ENCODE measurements around the gene KRT84. TPM values are rescaled to one million over a fixed set of nuclear protein-coding genes. Genes with fewer than 3 reads are reported as not detected.

The KRT84 gene
- total RNA-seq, 1 experiment from 2014 or later: not detected

- no peaks in the 10 kb centered on the region for H3K36me3 Mint-ChIP-seq (ENCODE audit: insufficient read depth, unreplicated experiment)
- POLR2A ChIA-PET: no interaction called here
- Histone ChIP-seq H3K4me3 (ENCODE audit: low read depth, low read length) (no peak overlapping the region), H3K27me3 (replicated peaks; ENCODE audit: control insufficient read depth, insufficient read depth, low read length) (no peaks in the 10 kb centered on the region), H3K9me3 (no peaks in the 10 kb centered on the region), H3K36me3 (ENCODE audit: control insufficient read depth, insufficient read depth, low read length) (no peaks in the 10 kb centered on the region), H3K4me1 (no peaks in the 10 kb centered on the region)
- intact Hi-C loops (cut with micrococcal nuclease; ENCODE audit: unreplicated experiment): no loop called here
- no TSS peak for BruUV-seq (replicated peaks)
- no peak for DNase-seq
- CTCF ChIA-PET: no interaction called here
- no peaks in the 10 kb centered on the region for H3K27me3 Mint-ChIP-seq (ENCODE audit: insufficient read depth, unreplicated experiment)
- no peaks in the 10 kb centered on the region for H3K9me3 Mint-ChIP-seq (ENCODE audit: unreplicated experiment)
- TF ChIP-seq, protein P1, sequence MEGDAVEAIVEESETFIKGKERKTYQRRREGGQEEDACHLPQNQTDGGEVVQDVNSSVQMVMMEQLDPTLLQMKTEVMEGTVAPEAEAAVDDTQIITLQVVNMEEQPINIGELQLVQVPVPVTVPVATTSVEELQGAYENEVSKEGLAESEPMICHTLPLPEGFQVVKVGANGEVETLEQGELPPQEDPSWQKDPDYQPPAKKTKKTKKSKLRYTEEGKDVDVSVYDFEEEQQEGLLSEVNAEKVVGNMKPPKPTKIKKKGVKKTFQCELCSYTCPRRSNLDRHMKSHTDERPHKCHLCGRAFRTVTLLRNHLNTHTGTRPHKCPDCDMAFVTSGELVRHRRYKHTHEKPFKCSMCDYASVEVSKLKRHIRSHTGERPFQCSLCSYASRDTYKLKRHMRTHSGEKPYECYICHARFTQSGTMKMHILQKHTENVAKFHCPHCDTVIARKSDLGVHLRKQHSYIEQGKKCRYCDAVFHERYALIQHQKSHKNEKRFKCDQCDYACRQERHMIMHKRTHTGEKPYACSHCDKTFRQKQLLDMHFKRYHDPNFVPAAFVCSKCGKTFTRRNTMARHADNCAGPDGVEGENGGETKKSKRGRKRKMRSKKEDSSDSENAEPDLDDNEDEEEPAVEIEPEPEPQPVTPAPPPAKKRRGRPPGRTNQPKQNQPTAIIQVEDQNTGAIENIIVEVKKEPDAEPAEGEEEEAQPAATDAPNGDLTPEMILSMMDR (IDR thresholded peaks at IDR 0.05; ENCODE audit: insufficient read depth in 1 of 2, low read depth in 1 of 2, low read length in 1 of 2, severe bottlenecking in 1 of 2, unreplicated experiment in 1 of 2): no peak
- no peaks in the 10 kb centered on the region for H3K4me1 Mint-ChIP-seq (ENCODE audit: low read depth, unreplicated experiment)
- no peak overlapping the region for H3K27ac Mint-ChIP-seq (ENCODE audit: unreplicated experiment)
- H3K4me3 Mint-ChIP-seq (ENCODE audit: unreplicated experiment): no peak overlapping the region
Observed at GRCh38 chr12:52352951-52353350, 32.5 kb downstream of the KRT84 start.

DNA sequence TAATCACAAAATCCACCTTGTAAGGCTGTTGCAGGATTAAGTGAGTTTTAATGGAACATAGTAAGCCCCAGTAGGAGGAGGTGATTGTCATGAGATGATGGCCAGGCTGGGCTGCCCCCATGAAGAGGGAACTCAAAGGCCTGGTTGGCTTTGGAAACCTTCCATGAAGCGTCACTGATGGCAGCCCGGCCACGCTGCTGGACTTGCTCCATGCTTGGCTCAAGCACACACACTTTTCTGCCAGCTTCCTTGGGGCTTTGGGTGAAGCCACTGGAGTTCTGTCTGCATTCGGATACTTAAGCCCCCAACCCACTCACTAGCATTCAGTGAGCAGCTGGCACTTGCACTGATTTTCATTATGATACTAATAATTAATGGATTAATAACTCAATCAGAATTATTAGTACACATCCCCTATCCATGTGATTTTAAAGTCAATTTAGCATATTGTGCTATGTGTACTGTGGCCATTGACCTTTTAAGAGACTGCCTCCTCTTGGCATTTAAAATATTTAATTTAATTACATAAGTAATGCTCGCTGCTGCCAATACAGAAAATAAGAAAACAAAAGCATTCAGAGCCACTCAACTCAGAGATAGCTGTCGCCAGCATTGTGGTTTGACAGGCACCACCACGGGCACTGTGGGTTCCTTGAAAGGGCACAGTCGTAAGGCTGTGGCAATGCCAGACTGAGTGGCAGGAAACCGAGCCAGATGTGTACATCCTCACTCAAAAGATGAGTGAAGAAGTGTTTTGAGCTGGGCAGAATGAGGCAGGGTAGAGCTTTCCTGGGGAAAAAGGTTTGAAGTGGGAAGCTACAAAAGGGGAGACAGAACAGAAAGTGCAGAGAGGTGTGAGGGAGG lies 34.0 kb downstream of the KRT84 start:
- POLR2A ChIA-PET: no interaction called here
- TF ChIP-seq, protein P1 (IDR thresholded peaks at IDR 0.05; ENCODE audit: insufficient read depth in 1 of 2, low read depth in 1 of 2, low read length in 1 of 2, severe bottlenecking in 1 of 2, unreplicated experiment in 1 of 2): no peak
- H3K36me3 ChIP-seq (ENCODE audit: control insufficient read depth, insufficient read depth, low read length): no peaks in the 10 kb centered on the region
- Mint-ChIP-seq H3K9me3 (ENCODE audit: unreplicated experiment) (no peaks in the 10 kb centered on the region), H3K4me3 (ENCODE audit: unreplicated experiment) (no peak overlapping the region), H3K36me3 (ENCODE audit: insufficient read depth, unreplicated experiment) (no peaks in the 10 kb centered on the region), H3K27me3 (ENCODE audit: insufficient read depth, unreplicated experiment) (no peaks in the 10 kb centered on the region), H3K4me1 (ENCODE audit: low read depth, unreplicated experiment) (no peaks in the 10 kb centered on the region), H3K27ac (ENCODE audit: unreplicated experiment) (no peak overlapping the region)
- intact Hi-C loops (cut with micrococcal nuclease; ENCODE audit: unreplicated experiment): no loop called here
- no TSS peak for BruUV-seq (replicated peaks)
- H3K4me1 ChIP-seq: peaks cover 11% of the 10 kb centered on the region
- H3K9me3 ChIP-seq: no peaks in the 10 kb centered on the region
- no peak for DNase-seq
- H3K4me3 ChIP-seq (ENCODE audit: low read depth, low read length): no peak overlapping the region
- no peaks in the 10 kb centered on the region for H3K27me3 ChIP-seq (replicated peaks; ENCODE audit: control insufficient read depth, insufficient read depth, low read length)
- CTCF ChIA-PET: no interaction called here

DNA sequence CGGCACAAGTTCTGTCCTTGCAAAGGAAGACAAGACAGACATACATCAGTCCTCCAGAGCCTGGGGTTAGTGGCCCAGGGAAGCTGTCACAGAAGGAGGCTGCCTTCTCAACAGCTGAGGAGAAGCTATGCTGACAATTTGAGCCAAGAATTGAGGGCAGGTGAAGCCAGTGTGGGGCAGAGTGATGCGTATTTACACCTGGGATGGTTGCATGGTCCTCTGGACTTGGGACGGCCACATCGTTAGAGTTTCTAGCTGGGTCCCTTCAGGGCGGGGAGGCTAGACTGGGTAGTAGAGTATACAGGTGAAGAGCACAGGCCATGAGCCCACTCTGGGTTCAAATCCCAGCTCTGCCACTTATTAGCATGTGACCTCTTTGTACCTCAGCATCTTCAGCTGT lies 34.7 kb downstream of the KRT84 start:
- no peaks in the 10 kb centered on the region for H3K9me3 Mint-ChIP-seq (ENCODE audit: unreplicated experiment)
- H3K36me3 ChIP-seq (ENCODE audit: control insufficient read depth, insufficient read depth, low read length): no peaks in the 10 kb centered on the region
- ChIA-PET POLR2A (no interaction called here), CTCF (no interaction called here)
- intact Hi-C loops (cut with micrococcal nuclease; ENCODE audit: unreplicated experiment): no loop called here
- H3K36me3 Mint-ChIP-seq (ENCODE audit: insufficient read depth, unreplicated experiment): no peaks in the 10 kb centered on the region
- H3K27ac Mint-ChIP-seq (ENCODE audit: unreplicated experiment): no peak overlapping the region
- no peaks in the 10 kb centered on the region for H3K9me3 ChIP-seq
- H3K4me3 ChIP-seq (ENCODE audit: low read depth, low read length): no peak overlapping the region
- peaks cover 17% of the 10 kb centered on the region for H3K4me1 ChIP-seq
- no peaks in the 10 kb centered on the region for H3K27me3 Mint-ChIP-seq (ENCODE audit: insufficient read depth, unreplicated experiment)
- BruUV-seq (replicated peaks): no TSS peak
- TF ChIP-seq, protein P1 (IDR thresholded peaks at IDR 0.05; ENCODE audit: insufficient read depth in 1 of 2, low read depth in 1 of 2, low read length in 1 of 2, severe bottlenecking in 1 of 2, unreplicated experiment in 1 of 2): no peak
- H3K27me3 ChIP-seq (replicated peaks; ENCODE audit: control insufficient read depth, insufficient read depth, low read length): no peaks in the 10 kb centered on the region
- peaks cover 4% of the 10 kb centered on the region for H3K4me1 Mint-ChIP-seq (ENCODE audit: low read depth, unreplicated experiment)
- no peak for DNase-seq
- no peak overlapping the region for H3K4me3 Mint-ChIP-seq (ENCODE audit: unreplicated experiment)
